Activated CD4-positive, alpha-beta T cell treated with anti-CD3 and anti-CD28 coated beads for 24 hours (primary cell): ENCODE data around the gene STUM.
"Not testable (repeated sequence)": the region's sequence is repeated elsewhere in the genome, so short reads cannot be mapped to it uniquely, and the experiment has no call there.

Source experiments
- DNase-seq, 2 donors: peaks; one replicate each; pipeline ENCODE4 v3.0.0-alpha.2; 2020; ENCODE audit warnings: low read depth in 2 of 2

Gene STUM, protein sequence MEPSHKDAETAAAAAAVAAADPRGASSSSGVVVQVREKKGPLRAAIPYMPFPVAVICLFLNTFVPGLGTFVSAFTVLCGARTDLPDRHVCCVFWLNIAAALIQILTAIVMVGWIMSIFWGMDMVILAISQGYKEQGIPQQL

DNA sequence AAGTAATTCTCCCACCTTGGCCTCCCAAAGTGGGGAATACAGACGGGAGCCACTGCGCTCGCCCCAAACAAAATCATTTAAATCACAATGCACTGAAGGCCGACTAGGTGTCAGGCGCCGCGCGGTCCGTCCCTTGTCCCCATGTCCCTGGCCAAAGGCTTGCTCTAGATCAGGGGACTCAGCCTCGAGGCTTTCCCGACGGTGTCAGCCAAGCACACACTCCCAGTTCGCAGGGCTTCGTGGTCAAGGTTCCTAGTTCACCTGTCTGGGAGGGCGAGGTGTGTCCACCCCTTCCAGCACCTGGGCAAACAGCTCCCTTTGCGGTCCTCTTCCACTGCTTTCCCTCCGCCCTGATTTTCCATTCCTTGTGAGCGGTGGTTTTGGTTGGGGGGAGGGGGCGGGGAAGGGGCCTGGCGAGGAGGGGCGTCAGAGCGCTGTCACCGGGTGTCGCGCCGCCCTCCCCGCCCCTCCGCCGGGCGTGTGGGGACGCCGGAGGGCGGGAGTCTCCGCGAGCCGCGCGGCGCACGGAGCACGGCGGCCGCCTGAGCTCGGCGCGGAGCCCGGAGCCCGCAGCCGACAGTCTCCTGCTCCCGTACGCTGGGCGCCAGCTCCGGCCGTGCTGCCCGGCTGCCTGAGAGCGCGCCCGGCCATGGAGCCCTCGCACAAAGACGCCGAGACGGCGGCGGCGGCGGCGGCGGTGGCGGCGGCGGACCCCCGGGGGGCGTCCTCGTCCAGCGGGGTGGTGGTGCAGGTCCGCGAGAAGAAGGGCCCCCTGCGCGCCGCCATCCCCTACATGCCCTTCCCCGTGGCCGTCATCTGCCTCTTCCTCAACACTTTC is at the start of gene STUM:
Gene STUM, plus strand, starts transcription at position 509 of the 838 bp plus-strand sequence. Its CDS starts 141 bp downstream, at position 650.
- DNase-seq: no peak

DNA sequence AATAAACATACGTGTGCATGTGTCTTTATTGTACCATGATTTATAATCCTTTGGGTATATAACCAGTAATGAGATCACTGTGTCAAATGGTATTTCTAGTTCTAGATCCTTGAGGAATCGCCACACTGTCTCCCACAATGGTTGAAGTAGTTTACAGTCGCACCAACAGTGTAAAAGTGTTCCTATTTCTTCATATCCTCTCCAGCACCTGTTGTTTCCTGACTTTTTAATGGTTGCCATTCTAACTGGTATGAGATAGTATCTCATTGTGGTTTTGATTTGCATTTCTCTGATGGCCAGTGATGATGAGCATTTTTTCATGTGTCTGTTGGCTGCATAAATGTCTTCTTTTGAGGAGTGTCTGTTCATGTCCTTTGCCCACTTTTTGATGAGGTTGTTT is 48.9 kb upstream of the STUM start:
- DNase-seq: not testable (repeated sequence)

DNA sequence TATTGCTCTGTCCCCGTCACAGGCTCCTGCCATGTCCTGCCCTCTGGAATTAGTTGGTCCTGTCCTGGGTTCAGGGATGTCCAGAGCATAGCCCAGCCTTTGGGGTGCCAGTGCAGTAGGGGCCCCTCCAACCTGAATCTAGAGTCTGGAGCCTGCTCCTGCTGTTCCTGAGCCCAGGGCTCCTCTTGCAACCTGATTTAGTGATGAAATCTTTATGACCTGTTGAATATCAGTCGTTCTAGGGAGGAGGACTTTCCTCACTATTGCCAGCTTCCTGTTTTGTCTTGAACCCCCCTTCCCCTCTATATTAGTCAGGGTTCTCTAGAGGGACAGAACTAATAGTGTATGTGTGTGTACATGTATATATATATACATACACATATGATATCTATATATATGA is 42.5 kb upstream of the STUM start:
- DNase-seq: no peak

DNA sequence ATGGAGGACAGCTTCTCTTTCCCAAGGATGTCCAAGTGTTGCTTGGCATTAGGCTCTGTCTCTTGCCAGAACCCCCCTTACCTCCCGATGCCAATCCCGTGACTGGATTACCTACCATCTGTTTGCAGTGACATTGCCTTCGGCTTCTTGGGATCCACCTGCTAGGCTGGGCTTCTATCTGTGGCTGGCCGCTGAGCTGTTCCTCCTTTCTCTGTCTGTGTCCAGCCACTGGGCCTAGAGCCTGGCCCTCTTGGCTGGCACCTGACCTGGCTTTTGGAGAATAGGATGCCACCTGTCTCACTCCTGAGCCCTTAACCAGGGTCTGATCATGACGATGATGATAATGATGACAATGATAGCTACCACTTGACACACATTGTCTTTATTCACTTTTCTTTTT is 41.6 kb upstream of the STUM start:
- no peak for DNase-seq

DNA sequence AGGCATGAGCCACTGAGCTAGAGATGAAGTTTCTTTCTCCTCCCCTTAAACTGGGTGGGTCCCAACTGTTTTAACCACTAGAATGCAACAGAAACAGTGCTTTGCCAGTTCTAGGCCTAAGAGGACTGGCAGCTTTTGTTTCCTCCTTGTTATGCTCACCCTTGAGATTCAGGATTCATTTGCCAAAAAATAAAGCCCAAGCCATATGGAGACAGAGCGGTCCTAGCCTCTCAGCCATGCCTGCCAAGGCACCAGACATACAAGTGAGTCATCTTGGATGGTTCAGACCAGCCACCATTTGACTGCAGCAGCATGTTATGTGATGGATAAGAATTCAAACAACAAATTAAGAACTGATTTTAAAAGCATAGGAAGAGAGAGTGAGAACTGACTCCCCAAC is 38.1 kb upstream of the STUM start:
- no peak for DNase-seq

DNA sequence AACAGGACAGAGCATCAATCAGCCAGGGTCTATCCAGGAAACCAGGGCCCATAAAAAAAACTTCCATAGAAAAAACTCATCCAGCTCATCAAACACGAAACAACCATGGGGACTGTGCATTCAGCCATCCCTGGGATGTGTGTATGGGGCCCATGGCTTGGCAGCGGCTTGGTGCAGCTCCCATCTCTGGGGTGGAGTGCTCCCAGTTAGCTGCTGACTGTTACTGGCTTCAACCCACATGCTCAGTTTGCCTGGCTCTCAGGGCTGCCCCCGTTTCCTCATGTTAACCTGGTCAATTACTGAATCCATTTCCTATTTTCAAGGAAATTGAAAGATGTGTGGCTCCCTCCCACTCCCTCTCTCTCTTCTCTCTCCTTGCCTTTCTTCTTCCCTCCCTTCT is 37.3 kb upstream of the STUM start:
- no peak for DNase-seq

DNA sequence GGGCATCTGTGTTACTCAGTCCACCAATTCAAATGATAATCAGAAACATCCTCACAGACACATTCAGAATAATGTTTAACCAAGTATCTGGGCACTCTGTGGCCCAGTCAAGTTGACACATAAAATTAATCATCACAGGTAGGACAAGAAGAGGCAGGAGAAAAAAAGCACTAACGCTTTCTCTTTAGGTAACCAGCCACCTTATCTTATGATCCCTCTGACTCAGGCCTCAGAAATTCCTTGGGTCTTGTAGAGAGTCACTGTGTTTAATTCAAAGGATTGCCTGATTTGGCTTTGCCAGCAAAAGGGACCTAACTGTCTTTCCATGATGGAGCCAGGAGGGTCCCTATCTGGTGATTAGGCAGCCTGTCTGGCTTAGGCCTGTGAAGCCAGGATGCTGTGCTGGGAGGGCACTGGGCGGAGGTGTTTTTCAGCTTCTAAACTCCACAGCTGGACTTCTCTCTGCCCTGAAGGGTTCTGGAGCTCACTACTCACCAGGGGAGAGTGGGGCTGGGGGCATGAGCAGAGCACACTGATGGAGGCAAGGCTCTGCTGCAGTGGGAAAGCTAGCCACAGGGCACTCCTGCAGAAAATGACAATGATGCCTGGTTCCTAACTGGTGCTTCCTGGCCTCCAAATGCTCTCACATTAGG is 36.4 kb upstream of the STUM start:
- DNase-seq: no peak

DNA sequence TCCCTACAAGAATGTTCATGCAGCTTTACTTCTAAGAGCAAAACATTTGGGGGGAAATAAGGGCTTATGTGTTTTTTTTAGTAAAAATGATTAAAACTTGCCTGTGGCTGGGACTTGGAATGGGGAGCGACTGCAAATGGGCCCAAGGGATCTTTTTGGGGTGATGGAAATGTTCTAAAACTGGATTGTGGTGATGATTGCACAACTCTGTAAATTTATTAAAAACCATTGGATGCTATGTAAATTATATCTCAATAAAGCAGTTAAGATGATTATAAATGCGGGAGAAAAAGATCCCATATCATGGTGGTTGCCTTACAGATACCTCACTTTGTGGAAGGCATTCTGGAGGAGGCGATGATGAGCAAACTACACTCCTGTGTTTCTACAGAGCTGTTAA is 30.2 kb upstream of the STUM start:
- DNase-seq: no peak

DNA sequence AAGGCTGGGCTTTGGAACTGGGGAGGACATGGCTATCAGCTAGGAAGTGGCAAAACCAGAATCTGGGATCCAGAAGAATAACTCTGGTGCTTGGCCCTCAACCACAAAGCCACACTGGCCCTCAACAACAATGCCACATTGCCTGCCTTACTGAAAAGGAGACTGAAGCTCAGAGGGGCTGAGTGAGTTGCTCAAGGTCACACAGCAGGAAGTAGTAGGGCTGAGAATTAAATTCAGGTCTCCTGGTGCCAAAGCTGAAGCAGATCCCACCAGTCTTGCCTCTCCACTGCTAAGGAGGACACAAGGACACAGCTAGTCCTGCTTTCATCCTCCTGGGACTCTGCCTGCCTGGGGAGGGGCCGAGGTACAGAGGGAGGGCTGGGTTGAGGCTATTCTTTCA is 29.4 kb upstream of the STUM start:
- no peak for DNase-seq

DNA sequence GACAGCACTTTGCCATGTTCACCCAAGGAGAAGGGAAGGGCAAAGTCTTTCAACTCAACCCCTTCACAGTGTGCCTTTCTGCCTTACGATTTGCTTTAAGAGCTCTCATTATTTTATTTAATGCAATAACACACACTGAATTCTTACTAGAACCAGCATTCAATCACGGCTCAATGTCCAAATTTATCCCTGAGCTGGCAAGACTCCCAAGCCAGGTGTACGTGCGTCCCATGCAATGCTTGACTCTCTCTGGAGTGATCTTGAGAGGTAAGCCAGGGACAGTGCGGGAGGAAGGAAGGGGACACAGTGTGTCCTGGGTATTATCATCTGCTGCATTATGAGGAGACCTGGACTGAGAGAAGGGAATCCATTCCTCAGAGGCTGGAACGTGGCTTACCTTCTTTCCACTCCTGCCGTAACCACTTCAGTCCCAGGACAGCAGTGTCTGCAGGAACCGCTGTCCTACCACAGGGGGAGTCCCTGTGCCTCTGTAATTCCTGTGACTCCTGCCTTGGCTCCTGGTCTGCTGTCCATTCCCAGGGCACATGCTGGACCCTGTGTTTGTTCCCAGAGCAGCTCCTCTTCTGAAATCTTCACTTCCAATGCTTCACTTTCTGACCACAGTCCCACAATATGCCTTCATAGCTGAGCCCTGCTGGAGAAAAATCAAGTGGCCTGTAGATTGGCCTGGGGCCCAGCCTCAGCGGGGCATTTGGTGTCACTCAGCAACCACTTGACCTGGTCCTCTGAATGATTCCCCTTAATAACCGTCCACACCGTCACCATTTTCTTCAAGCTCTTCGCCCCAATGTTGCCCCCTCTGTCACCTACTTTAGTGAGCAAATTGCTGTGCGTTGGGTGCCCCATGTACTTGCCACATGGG is 28.6 kb upstream of the STUM start:
- no peak for DNase-seq

DNA sequence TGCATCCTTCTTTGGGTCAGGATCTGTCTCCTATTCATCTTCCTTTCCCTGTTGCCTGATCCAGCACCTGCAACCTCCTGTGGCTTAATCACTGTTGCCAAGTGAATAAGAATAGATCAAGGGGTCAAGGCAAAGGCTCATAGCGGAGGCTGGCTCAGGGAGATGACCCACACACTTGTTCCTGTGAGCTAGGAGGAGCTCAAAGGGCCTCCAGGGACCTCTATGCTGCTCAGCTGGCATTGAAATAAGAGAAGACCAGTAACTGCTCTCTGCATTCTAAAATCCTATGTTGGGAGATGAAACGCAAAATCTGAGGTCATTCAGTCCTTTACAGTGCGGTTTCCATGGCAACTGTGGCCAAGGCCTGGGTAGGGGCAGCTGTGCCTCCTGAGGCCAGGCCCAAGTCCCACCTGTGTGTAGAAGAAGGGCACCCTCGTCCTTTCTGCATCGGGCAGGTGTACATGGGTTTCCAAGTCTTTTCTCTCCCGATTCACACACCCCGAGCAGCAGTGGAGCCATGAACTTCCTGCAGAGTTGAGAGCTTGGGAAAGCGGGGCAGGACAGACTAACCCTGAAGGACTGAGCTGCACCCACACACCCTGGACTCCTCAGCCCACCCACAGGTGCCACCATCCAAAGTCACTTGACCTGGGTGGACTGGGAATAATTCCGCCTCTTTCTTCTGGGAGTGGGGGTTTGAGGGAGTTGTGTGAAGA is 27.8 kb upstream of the STUM start:
- DNase-seq: no peak

DNA sequence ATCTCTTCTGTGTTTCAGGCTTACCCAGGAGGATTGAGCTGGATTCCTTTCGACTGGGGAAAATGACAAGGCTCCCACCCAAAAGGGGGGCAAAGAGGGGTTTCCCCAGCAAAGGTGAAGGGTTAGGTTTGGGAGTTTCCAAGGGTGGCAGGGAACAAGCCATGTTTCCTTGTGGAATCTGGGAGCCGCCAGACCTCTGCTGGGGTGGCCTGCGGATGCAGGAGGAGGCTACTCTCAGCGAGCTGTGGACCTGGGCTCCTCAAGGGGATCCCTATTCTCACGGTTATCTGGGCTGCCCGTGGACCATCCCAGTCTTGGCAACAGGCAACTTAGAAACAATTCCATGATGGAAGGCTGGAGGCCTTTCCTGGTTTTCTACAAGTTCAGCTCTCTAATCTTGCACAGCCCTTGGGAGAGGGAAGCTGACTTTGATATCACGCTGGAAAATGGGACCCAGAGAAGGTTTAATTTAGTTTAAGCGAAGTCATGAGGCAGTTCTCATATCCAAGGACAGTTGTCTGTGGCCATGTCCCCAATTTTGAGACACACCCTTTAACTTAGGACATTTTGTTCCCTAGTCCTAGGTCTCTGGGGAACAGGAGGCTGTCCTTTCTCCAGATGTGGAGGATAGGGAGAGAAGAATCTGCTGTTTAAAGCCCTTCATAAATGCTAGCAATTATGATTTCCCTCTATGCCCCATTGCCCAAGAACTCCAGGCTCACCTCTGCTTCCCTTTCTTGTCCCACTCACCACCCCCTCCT is 24.7 kb upstream of the STUM start:
- no peak for DNase-seq

DNA sequence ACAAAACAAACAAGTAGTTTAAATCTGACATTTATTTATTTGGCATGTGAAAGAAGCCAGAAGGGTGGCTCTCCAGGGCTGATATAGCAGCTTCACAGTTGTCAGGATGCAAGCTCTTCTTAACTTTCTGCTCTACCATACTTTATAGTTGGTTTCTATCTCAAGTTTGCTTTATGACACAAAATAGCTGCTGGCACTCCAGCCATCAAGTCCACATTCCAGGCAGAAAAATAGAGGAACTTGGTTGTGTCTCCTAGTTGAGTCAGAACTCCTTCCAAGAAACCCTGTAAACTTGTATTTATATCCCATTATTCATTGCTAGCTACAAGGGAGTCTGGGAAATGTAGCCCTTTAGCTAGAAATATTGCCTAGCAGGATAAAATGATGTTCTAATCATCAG is 24.0 kb upstream of the STUM start:
- no peak for DNase-seq

DNA sequence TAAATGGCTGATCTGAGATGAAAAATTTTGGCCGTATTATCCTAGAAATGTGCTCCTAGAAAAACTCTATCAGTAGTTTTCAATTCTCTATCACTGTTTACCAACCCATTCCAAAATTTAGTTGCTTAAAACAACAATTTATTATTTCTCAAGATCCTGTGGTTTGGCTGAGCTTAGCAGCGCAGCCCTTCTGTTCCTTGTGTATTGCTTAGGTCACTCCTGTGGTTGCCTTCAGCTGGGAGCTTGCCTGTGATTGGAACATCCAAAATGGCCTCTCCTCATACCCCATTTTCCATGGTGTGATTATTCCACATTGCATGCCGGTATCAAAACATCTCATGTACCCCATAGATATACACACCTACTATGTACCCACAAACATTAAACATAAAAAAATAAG is 22.8 kb upstream of the STUM start:
- no peak for DNase-seq

DNA sequence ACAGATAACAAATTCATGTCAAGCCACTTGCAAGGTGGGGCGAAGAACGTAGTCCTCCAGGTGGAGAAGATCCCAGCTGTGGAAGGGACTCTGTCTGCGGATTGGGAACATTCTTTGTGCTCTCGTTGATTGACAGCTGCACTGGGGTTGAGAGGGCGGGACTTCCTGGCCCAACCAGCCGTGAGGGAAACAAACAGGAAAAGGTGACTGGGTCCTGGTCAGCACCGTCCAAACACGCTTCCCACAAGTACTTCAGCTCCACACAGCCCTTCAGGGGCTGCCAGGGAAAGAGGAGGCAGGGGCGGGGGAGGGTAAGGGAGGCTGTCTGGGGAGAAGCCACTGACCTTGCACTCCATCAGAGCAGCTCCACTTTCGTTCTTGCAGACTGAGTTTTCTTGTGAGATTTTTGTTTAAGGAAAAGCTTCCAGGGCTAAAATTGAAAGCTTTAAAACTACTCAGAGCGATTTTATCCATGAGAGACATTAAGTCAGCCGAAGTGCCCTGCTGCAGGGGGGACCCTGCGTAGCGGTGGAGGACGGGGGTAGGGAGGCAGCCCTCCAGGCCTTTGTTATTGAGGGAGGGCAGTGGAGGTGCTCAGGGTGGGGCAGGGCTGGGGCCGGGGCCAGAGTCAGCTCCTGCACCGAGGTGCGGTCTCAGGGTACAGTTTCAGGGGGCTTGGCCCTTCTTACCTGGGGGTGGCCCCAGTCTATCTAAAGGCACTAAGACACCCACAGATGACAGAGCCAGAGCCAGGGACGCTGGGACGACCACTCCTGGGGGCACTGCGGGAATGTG is 21.6 kb upstream of the STUM start:
- no peak for DNase-seq

DNA sequence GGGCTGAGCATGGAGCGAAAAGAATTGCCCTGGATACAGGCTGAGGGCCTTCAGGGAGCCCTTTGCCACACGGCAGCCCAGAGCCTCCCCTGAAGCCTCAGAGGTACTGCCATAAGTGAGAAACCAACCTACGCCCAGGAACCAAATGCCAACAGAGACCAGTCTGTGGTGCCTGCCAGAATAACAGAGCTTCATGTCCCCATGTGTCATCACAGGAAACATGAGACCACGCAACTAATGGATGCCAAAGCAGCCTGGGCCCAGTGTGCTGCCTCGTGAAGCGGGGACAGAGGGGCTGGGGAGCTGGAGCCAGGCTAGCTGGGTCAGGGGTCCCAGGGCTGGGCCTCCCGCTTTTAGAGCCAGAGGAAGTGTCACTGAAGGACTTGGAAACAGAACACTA is 18.7 kb upstream of the STUM start:
- DNase-seq: no peak

DNA sequence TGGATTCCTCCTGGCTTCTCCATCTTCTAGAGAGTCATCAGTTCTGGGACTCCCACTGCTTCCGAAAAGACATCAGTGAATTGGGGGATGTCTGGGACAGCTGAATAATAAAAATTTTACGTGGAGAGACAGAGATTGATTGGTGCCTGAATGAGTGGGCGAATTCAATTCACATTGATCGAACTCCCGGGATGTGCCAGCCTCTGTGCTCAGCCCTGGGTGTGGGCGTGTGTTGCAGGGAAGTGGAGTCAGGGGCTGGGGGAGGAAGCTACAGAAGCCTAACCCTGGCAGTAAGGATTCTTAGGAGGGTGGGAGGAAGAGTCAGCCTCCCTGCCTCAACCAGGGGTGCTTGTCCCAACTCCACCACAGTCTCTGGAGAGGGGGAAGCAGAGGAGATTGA is 18.0 kb upstream of the STUM start:
- no peak for DNase-seq

DNA sequence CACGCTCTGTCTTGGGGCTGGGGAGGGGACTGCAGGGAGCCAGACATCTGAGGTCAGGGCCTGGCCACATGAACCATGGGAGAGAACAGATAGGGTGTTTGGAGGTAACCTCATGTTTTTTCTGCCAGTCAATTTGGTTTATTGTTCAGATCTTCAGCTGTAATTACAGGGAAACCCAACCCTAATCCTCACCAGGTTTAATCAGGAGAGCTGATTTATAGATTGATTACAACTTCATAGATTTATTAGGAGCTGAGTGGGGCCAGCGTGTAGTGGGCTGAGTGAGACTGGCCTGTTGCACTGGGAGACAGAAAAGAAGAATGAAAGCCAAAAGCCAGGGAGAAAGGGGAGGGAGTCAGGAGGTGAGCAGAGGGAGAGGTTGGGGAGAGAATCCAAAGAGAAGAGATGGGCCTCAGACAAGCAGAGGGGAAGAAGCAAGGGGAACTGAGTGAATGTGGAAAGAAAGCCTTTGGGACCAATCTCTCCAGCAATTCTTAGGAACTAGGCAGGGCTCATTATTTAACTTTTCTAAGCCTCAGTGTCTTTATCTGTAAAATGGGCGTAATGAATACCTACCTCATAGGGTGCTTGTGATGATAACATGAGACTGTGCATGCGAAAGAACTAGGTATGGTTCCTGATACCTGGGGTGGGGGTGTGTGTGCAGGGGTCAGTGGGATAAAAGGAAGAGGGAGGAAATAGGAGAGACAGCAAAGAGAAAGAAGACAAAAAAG is 17.0 kb upstream of the STUM start:
- DNase-seq: no peak

DNA sequence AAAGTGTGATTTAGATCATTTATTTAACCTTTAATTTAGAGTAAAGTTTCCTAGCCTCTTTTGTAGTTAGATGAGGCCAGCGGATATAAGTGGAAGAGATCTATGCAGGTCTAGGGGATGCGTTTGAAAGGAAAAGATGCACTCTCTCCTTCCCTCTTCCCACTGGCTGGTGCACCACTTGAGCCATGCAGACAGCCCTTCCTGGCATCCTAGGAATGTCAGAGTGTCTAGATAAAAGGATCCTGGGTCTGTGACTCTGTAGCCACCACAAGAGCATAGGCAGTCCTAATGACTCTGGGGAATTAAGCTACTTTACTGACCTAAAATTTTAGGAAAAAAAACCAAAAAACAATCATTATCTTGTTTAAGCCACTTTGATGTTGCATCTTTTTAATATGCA is 16.0 kb upstream of the STUM start:
- DNase-seq: no peak
